Endothelial cell of umbilical vein (primary cell): Measurements from ENCODE around the gene NCK2. TPM values are rescaled to one million over a fixed set of nuclear protein-coding genes. Genes with fewer than 3 reads are reported as not detected.

Experiments used
- BruUV-seq: library from RNA; stranded (reverse); fragments of 400-500 nt; replicated peaks from 2 replicates; lab custom pipeline; 2021; lab: Mats Ljungman, UMichigan
- CTCF ChIA-PET: fragments of 300-600, 350-600 bp; sonication (Branson Sonifier 250); formaldehyde crosslinking; loops from one replicate; lab custom pipeline; 2021; ENCODE audit warnings: antibody characterized with exemption, inconsistent platforms; lab: Charles Lee
- POLR2A ChIA-PET: fragments of 300-600, 350-600 bp; sonication (Branson Sonifier 250); formaldehyde crosslinking; loops from one replicate; lab custom pipeline; 2021; ENCODE audit warnings: antibody characterized with exemption, inconsistent platforms; lab: Charles Lee
- DNase-seq: peaks from one replicate; pipeline ENCODE4 v3.0.0-alpha.2; 2011; ENCODE audit warnings: low read depth, low spot score
- FAIRE-seq: peaks from 2 replicates; lab custom pipeline; 2011; peaks lifted over from hg19 to GRCh38; lab: Jason Lieb, UNC
- H2AFZ ChIP-seq: 2 replicates; pipeline ENCODE4 v1.6.0; 2012; ENCODE audit warnings: low read depth, low read length, control low read depth, inconsistent platforms
- H3K27ac ChIP-seq: 2 replicates; pipeline ENCODE4 v1.5.1; 2011; ENCODE audit warnings: low read depth, mild to moderate bottlenecking, control low read depth, low read length, moderate library complexity; ENCODE audit not compliant: insufficient read depth
- H3K27me3 ChIP-seq, 2 experiments: 2 replicates each; pipeline versions ENCODE4 v1.6.0 to v1.6.1; 2011; ENCODE audit warnings: low read length in 2 of 2, mixed read lengths in 1 of 2; ENCODE audit not compliant: control insufficient read depth in 2 of 2, insufficient read depth in 2 of 2
- H3K36me3 ChIP-seq, 2 experiments: 2 replicates in 1 of 2; 3 replicates in 1 of 2; pipeline ENCODE4 v1.5.1; 2011; ENCODE audit warnings: low read length in 2 of 2, mild to moderate bottlenecking in 1 of 2, moderate library complexity in 1 of 2; ENCODE audit not compliant: control insufficient read depth in 2 of 2, insufficient read depth in 2 of 2; ENCODE audit errors: extremely low read depth in 1 of 2
- H3K4me1 ChIP-seq: 3 replicates; pipeline ENCODE4 v1.5.1; 2011; ENCODE audit warnings: mild to moderate bottlenecking, low read length; ENCODE audit not compliant: control insufficient read depth, insufficient read depth; ENCODE audit errors: extremely low read depth
- H3K4me2 ChIP-seq: 2 replicates; pipeline ENCODE4 v1.6.1; 2011; ENCODE audit warnings: low read length, control low read depth, mixed read lengths; ENCODE audit not compliant: insufficient read depth
- H3K4me3 ChIP-seq, 3 experiments: fragments of 200-600 bp in 1 of 3; sonication (generic), shearing (Covaris generic) in 1 of 3; replicated peaks in 1 of 3; 2 replicates each; pipeline ENCODE4 v1.5.1; 2011 to 2016; ENCODE audit warnings: control low read depth in 3 of 3, low read length in 3 of 3, mild to moderate bottlenecking in 2 of 3, inconsistent platforms in 1 of 3, low read depth in 1 of 3, moderate library complexity in 1 of 3; ENCODE audit not compliant: insufficient read depth in 1 of 3
- H3K79me2 ChIP-seq: 2 replicates; pipeline ENCODE4 v1.6.0; 2012; ENCODE audit warnings: low read length, inconsistent platforms; ENCODE audit not compliant: control insufficient read depth, insufficient read depth
- H3K9ac ChIP-seq: replicated peaks from 2 replicates; pipeline ENCODE3; 2011; ENCODE audit warnings: low read length, control low read depth; ENCODE audit not compliant: insufficient read depth; ENCODE audit errors: extremely low read depth
- H3K9me1 ChIP-seq: replicated peaks from 3 replicates; pipeline ENCODE4 v1.6.0; 2011; ENCODE audit warnings: mild to moderate bottlenecking, low read length; ENCODE audit not compliant: control insufficient read depth, insufficient read depth; ENCODE audit errors: extremely low read depth
- H3K9me3 ChIP-seq: replicated peaks from 2 replicates; pipeline ENCODE4 v1.5.1; 2012; ENCODE audit warnings: low read length, inconsistent platforms; ENCODE audit not compliant: control insufficient read depth, insufficient read depth
- H4K20me1 ChIP-seq: replicated peaks from 2 replicates; pipeline ENCODE3; 2011; ENCODE audit warnings: mild to moderate bottlenecking, low read length; ENCODE audit not compliant: control insufficient read depth, insufficient read depth; ENCODE audit errors: extremely low read depth
- CTCF ChIP-seq, 2 donors: IDR thresholded peaks; 1 replicate in 1 of 2; 2 replicates in 1 of 2; pipeline ENCODE4 v1.5.1; 2011; ENCODE audit warnings: low read length in 2 of 2, mild to moderate bottlenecking in 2 of 2, moderate library complexity in 2 of 2, control low read depth in 1 of 2, inconsistent platforms in 1 of 2, low read depth in 1 of 2; ENCODE audit not compliant: insufficient read depth in 1 of 2; ENCODE audit errors: extremely low read depth in 1 of 2
- EZH2 ChIP-seq: IDR thresholded peaks from 2 replicates; pipeline ENCODE4 v1.6.1; 2012; ENCODE audit warnings: borderline replicate concordance, low read depth, mild to moderate bottlenecking, moderate library complexity, low read length, inconsistent platforms; ENCODE audit not compliant: severe bottlenecking
- FOS ChIP-seq: IDR thresholded peaks from 2 replicates; pipeline ENCODE4 v1.6.1; 2011; ENCODE audit warnings: mild to moderate bottlenecking, low read length, moderate library complexity, borderline replicate concordance; ENCODE audit not compliant: insufficient read depth
- GATA2 ChIP-seq: IDR thresholded peaks from 2 replicates; pipeline ENCODE4 v1.7.0; 2011; ENCODE audit warnings: low read depth, mild to moderate bottlenecking, moderate library complexity, mixed read lengths, low read length; ENCODE audit not compliant: insufficient read length, insufficient read depth
- JUN ChIP-seq: IDR thresholded peaks from 2 replicates; pipeline ENCODE4 v1.6.1; 2011; ENCODE audit warnings: borderline replicate concordance, low read depth; ENCODE audit not compliant: insufficient read length, insufficient read depth
- MAX ChIP-seq: IDR thresholded peaks from 2 replicates; pipeline ENCODE4 v1.6.1; 2011; ENCODE audit not compliant: insufficient read depth, insufficient read length
- MYC ChIP-seq: IDR thresholded peaks from one replicate; pipeline ENCODE4 v1.6.1; 2011; ENCODE audit warnings: mild to moderate bottlenecking, low read depth, low read length
- POLR2A ChIP-seq: IDR thresholded peaks from 2 replicates; pipeline ENCODE4 v1.6.1; 2012; ENCODE audit warnings: low read depth, mild to moderate bottlenecking, control low read depth, low read length
- POLR2AphosphoS5 ChIP-seq: IDR thresholded peaks from 2 replicates; pipeline ENCODE4 v1.6.1; 2012; ENCODE audit warnings: low read depth, mild to moderate bottlenecking, control low read depth, low read length, moderate library complexity; ENCODE audit not compliant: insufficient read depth
- dilution Hi-C: fragments of 300-500 bp; cut with MboI; formaldehyde crosslinking; loops from one replicate; pipeline ENCODE4 v1.15.0; 2019; ENCODE audit warnings: low sequenced_read_pairs; ENCODE audit not compliant: extremely low pct_ligation_motif_present
- intact Hi-C: fragments of 100-400 bp; cut with micrococcal nuclease; formaldehyde crosslinking; loops from one replicate; pipeline ENCODE4 v1.10.0; 2022
- polyA plus RNA-seq, 4 experiments: library from polyadenylated mRNA; depleted of rRNA in 3 of 4; stranded (reverse) in 3 of 4; unstranded in 1 of 4; fragments of >200 nt; gene quantifications; 2 replicates each; pipeline versions ENCODE4 v1.2.1 to v1.2.3, GENCODE V29; 2011 to 2012; ENCODE audit warnings: missing spikeins in 1 of 4
- total RNA-seq: library from RNA; stranded (reverse); gene quantifications from 2 replicates; pipeline ENCODE4 v1.2.3, GENCODE V29; 2021

NCK2 gene
- total and polyA plus RNA-seq, 2 donors (not counting 3 experiments of a cell fraction or from before 2014, with no cell fraction given): 23.8 to 39.1 TPM

- Histone ChIP-seq H3K79me2 (peaks cover 8% of the 10 kb centered on the region), H3K36me3 (peaks cover 0 to 8% of the 10 kb centered on the region in 2 experiments), H3K9ac (no peak overlapping the region), H3K4me2 (no peak overlapping the region), H3K9me1 (no peaks in the 10 kb centered on the region), H3K27me3 (no peaks in the 10 kb centered on the region), H3K4me3 (no peak overlapping the region), H3K9me3 (no peaks in the 10 kb centered on the region), H2AFZ (no peak overlapping the region), H3K4me1 (no peaks in the 10 kb centered on the region), H4K20me1 (peaks cover 10% of the 10 kb centered on the region), H3K27ac (no peak overlapping the region)
- no peak for TF ChIP-seq MYC
- TF ChIP-seq MAX: no peak
- no peak for TF ChIP-seq JUN
- no peak for TF ChIP-seq EZH2
- no peak for TF ChIP-seq FOS
- no peak for TF ChIP-seq POLR2A
- no peak for TF ChIP-seq CTCF (IDR thresholded peaks at IDR 0.05; ENCODE audit: extremely low read depth in 1 of 2, insufficient read depth in 1 of 2, low read depth in 1 of 2, low read length in 2 of 2)
- no peak for TF ChIP-seq GATA2
- no peak for TF ChIP-seq POLR2AphosphoS5
- BruUV-seq: no TSS peak
- intact Hi-C loops (loop anchor here (10.0 kb wide), 1 partner anchor 138 kb away; the partner anchor contains the start of gene NCK2), dilution Hi-C loops (no loop called here)
- no peak for FAIRE-seq
- CTCF ChIA-PET: no interaction called here
- POLR2A ChIA-PET: no interaction called here
- DNase-seq: no peak
These were observed 138.3 kb downstream of the NCK2 start for GRCh38 chr2:105882920-105883435.
